HepG2 (cell line): ENCODE measurements around the gene ASL. TPM values are rescaled to one million over a fixed set of nuclear protein-coding genes. Genes with fewer than 3 reads are reported as not detected.

Experiments
- IRF1 ChIP-seq: sonication (generic); formaldehyde crosslinking; IDR thresholded peaks from 2 replicates; pipeline ENCODE4 v1.4.0; 2020; ENCODE audit warnings: low read depth, mild to moderate bottlenecking, missing genetic modification reagents
- NFAT5 ChIP-seq: sonication (generic); formaldehyde crosslinking; IDR thresholded peaks from 2 replicates; pipeline ENCODE4 v1.4.0; 2020; ENCODE audit warnings: missing genetic modification reagents
- SALL2 ChIP-seq: sonication (generic); formaldehyde crosslinking; IDR thresholded peaks from 2 replicates; pipeline ENCODE4 v1.8.1; 2023; ENCODE audit warnings: mild to moderate bottlenecking, missing genetic modification reagents, inconsistent platforms
- SMC3 ChIP-seq: IDR thresholded peaks from 2 replicates; pipeline ENCODE4 v1.6.1; 2011; ENCODE audit warnings: low read length, improper control_type of control experiment
- ZBTB1 ChIP-seq: sonication (generic); formaldehyde crosslinking; IDR thresholded peaks from 2 replicates; pipeline ENCODE4 v1.4.0; 2020; ENCODE audit warnings: missing genetic modification reagents, borderline replicate concordance
- ZBTB20 ChIP-seq: sonication (generic); formaldehyde crosslinking; IDR thresholded peaks from 2 replicates; pipeline ENCODE4 v1.8.1; 2023; ENCODE audit warnings: missing genetic modification reagents, low read depth, mild to moderate bottlenecking, borderline replicate concordance
- ZFYVE20 ChIP-seq: sonication (generic); formaldehyde crosslinking; IDR thresholded peaks from 2 replicates; pipeline ENCODE4 v1.8.0; 2023; ENCODE audit warnings: low read depth, mild to moderate bottlenecking, moderate library complexity, missing genetic modification reagents, borderline replicate concordance
- ZNF205 ChIP-seq: IDR thresholded peaks from 2 replicates; pipeline ENCODE4 v1.6.1; 2018; ENCODE audit warnings: missing biosample characterization, missing genetic modification reagents
- ZNF549 ChIP-seq: sonication (generic); formaldehyde crosslinking; IDR thresholded peaks from 2 replicates; pipeline ENCODE4 v1.5.0; 2020; ENCODE audit warnings: missing genetic modification reagents
- ZNF703 ChIP-seq: sonication (generic); formaldehyde crosslinking; IDR thresholded peaks from 2 replicates; pipeline ENCODE4 v1.5.1; 2020; ENCODE audit warnings: missing genetic modification reagents, mild to moderate bottlenecking, moderate library complexity, borderline replicate concordance
- ZNF776 ChIP-seq: sonication (generic); formaldehyde crosslinking; IDR thresholded peaks from 2 replicates; pipeline ENCODE4 v1.4.0; 2020; ENCODE audit warnings: mild to moderate bottlenecking, missing genetic modification reagents
- polyA plus RNA-seq, 8 experiments: library from polyadenylated mRNA; depleted of rRNA in 3 of 8; stranded (reverse) in 7 of 8; unstranded in 1 of 8; fragments of >200 nt; fragmentation: Illumina TruSeq in 4 of 8; extraction: Trizol in 4 of 8; gene quantifications; 2 replicates each; pipeline versions ENCODE4 v1.2.1 to v1.2.3, GENCODE V29; 2011 to 2016; ENCODE audit warnings: low read depth in 4 of 8, missing spikeins in 1 of 8, mixed read lengths in 1 of 8; ENCODE audit not compliant: insufficient read depth in 1 of 8
- total RNA-seq, 5 experiments: library from RNA; depleted of rRNA; stranded (reverse); fragments of >200 nt; fragmentation: Illumina TruSeq; extraction: Trizol; gene quantifications; 2 replicates each; pipeline ENCODE4 v1.2.3, GENCODE V29; 2016; ENCODE audit warnings: low read depth in 1 of 5
- TF ChIP-seq, protein P1 (sequence below): sonication (generic); formaldehyde crosslinking; conservative IDR thresholded peaks from 2 replicates; pipeline ENCODE4 v1.8.0; 2022; ENCODE audit warnings: missing genetic modification reagents
- TF ChIP-seq, protein P2 (sequence below): sonication (generic); formaldehyde crosslinking; IDR thresholded peaks from 2 replicates; pipeline ENCODE4 v1.5.1; 2020; ENCODE audit warnings: mild to moderate bottlenecking, missing genetic modification reagents, borderline replicate concordance

The ASL gene
- total and polyA plus RNA-seq, 2 of the 13 experiments (the other 11 are each of a cell fraction or from before 2014, with no cell fraction given), result 71.4 to 96.5 TPM

DNA sequence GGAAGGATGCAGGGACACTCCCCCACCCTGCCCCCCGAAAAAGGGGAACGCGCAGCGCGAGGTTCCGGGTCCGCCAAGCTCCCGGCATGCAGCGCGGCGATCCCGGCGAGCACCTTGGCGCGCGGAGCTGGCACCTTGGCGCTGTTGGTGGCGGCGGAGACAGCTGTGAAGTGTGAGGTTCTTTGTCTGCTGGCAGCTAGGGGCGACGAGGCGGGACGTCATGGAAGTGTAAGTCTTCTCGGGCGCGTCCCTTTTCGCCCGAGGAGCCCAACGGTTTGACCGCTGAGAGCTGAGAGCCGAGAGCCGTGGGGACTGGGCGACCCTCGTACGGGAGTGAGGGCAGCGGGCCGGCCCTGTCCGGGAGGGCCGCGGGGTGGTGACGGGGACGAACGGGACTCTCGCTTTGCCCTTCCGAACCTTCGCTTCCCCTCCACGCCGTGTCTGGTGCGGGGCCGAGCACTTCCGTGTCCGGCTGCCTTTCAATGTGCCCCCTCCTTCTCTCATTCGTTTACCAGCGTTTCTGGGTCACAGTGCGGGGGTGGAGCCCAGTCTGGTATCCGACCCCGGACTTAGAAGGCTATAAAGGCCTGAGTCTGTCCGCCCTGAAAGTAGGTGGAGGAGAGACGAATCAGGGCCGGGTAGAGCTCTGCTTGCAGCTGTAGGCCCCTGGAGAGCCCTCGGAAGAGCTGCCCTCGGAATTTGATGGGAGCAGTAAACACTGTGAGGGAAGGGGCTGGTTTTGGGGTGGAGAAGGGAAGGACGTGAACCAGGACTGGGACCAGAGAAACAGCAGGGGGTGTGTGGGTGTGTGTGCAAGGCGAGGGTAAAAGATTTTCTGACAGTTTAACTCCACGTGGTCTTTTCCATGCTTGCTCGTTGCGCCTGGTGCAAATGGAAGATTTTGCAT is 39.4 kb downstream of the ASL start, which contains the start of gene CRCP (continued):
- TF ChIP-seq, protein P1, sequence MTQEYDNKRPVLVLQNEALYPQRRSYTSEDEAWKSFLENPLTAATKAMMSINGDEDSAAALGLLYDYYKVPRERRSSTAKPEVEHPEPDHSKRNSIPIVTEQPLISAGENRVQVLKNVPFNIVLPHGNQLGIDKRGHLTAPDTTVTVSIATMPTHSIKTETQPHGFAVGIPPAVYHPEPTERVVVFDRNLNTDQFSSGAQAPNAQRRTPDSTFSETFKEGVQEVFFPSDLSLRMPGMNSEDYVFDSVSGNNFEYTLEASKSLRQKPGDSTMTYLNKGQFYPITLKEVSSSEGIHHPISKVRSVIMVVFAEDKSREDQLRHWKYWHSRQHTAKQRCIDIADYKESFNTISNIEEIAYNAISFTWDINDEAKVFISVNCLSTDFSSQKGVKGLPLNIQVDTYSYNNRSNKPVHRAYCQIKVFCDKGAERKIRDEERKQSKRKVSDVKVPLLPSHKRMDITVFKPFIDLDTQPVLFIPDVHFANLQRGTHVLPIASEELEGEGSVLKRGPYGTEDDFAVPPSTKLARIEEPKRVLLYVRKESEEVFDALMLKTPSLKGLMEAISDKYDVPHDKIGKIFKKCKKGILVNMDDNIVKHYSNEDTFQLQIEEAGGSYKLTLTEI, result no peak
- TF ChIP-seq SMC3, result 0 out of 2 replicates have a peak, but pooled peaks have one; percentile 16
- TF ChIP-seq ZNF549 (CRISPR knock-in tag), result no peak
- TF ChIP-seq, protein P2, sequence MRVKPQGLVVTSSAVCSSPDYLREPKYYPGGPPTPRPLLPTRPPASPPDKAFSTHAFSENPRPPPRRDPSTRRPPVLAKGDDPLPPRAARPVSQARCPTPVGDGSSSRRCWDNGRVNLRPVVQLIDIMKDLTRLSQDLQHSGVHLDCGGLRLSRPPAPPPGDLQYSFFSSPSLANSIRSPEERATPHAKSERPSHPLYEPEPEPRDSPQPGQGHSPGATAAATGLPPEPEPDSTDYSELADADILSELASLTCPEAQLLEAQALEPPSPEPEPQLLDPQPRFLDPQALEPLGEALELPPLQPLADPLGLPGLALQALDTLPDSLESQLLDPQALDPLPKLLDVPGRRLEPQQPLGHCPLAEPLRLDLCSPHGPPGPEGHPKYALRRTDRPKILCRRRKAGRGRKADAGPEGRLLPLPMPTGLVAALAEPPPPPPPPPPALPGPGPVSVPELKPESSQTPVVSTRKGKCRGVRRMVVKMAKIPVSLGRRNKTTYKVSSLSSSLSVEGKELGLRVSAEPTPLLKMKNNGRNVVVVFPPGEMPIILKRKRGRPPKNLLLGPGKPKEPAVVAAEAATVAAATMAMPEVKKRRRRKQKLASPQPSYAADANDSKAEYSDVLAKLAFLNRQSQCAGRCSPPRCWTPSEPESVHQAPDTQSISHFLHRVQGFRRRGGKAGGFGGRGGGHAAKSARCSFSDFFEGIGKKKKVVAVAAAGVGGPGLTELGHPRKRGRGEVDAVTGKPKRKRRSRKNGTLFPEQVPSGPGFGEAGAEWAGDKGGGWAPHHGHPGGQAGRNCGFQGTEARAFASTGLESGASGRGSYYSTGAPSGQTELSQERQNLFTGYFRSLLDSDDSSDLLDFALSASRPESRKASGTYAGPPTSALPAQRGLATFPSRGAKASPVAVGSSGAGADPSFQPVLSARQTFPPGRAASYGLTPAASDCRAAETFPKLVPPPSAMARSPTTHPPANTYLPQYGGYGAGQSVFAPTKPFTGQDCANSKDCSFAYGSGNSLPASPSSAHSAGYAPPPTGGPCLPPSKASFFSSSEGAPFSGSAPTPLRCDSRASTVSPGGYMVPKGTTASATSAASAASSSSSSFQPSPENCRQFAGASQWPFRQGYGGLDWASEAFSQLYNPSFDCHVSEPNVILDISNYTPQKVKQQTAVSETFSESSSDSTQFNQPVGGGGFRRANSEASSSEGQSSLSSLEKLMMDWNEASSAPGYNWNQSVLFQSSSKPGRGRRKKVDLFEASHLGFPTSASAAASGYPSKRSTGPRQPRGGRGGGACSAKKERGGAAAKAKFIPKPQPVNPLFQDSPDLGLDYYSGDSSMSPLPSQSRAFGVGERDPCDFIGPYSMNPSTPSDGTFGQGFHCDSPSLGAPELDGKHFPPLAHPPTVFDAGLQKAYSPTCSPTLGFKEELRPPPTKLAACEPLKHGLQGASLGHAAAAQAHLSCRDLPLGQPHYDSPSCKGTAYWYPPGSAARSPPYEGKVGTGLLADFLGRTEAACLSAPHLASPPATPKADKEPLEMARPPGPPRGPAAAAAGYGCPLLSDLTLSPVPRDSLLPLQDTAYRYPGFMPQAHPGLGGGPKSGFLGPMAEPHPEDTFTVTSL (CRISPR knock-in tag), result no peak
- TF ChIP-seq ZNF776 (CRISPR knock-in tag), result no peak; the same call in 1 of the 2 replicates
- 0 out of 2 replicates have a peak, but pooled peaks have one; percentile 75 for TF ChIP-seq NFAT5 (CRISPR knock-in tag)
- no peak for TF ChIP-seq IRF1 (CRISPR knock-in tag)
- 0 out of 2 replicates have a peak, but pooled peaks have one; percentile 35 for TF ChIP-seq ZNF703
- TF ChIP-seq SALL2, result peak; percentile 87
- TF ChIP-seq ZFYVE20 (CRISPR knock-in tag), result peak; percentile 74; the same call in 1 of the 2 replicates
- no peak for TF ChIP-seq ZBTB1 (CRISPR knock-in tag)
- TF ChIP-seq ZBTB20 (CRISPR knock-in tag), result 0 out of 2 replicates have a peak, but pooled peaks have one; percentile 34
- TF ChIP-seq ZNF205 (CRISPR knock-in tag), result 0 out of 2 replicates have a peak, but pooled peaks have one; percentile 18
